HFFc6 (cell line): Measurements from ENCODE around the gene MMP21. TPM values are rescaled to one million over a fixed set of nuclear protein-coding genes. Genes with fewer than 3 reads are reported as not detected.

Experiments used
- DNase-seq: peaks from one replicate; pipeline ENCODE4 v3.0.0-alpha.2; 2018
- H3K27ac Mint-ChIP-seq: 2 replicates; pipeline ENCODE4 v1.8.0; 2020; ENCODE audit warnings: mild to moderate bottlenecking, mixed read lengths
- H3K27me3 Mint-ChIP-seq: 2 replicates; pipeline ENCODE4 v1.8.0; 2021; ENCODE audit warnings: mild to moderate bottlenecking, moderate library complexity, mixed read lengths; ENCODE audit not compliant: insufficient read depth
- H3K36me3 Mint-ChIP-seq: 2 replicates; pipeline ENCODE4 v1.8.0; 2021; ENCODE audit warnings: low read depth, mixed read lengths
- H3K4me1 Mint-ChIP-seq: 2 replicates; pipeline ENCODE4 v1.8.0; 2020; ENCODE audit warnings: low read depth, mixed read lengths
- H3K4me3 Mint-ChIP-seq: 2 replicates; pipeline ENCODE4 v1.8.0; 2020; ENCODE audit warnings: mild to moderate bottlenecking, moderate library complexity, mixed read lengths
- H3K9me3 Mint-ChIP-seq: 2 replicates; pipeline ENCODE4 v1.8.0; 2020; ENCODE audit warnings: mild to moderate bottlenecking, mixed read lengths
- CTCF ChIP-seq: fragments of 200-600 bp; sonication (generic); IDR thresholded peaks from 2 replicates; pipeline ENCODE4 v1.5.0; 2021; ENCODE audit warnings: antibody characterized with exemption, mild to moderate bottlenecking
- total RNA-seq, 6 experiments: library from RNA; stranded (reverse); fragmentation: NEBNext Ultra II Directional; extraction: Animal tissue kit (Norgen Biotek cat#: 25700); gene quantifications; 2 replicates in 1 of 6; 3 replicates in 5 of 6; pipeline ENCODE4 v1.2.3, GENCODE V29; 2021

The MMP21 gene
- total RNA-seq, 6 experiments from 2014 or later, result not detected

- Mint-ChIP-seq H3K27ac (no peak overlapping the region), H3K4me3 (no peak overlapping the region), H3K9me3 (no peaks in the 10 kb centered on the region), H3K36me3 (peaks cover 12% of the 10 kb centered on the region), H3K4me1 (no peaks in the 10 kb centered on the region), H3K27me3 (no peaks in the 10 kb centered on the region)
- TF ChIP-seq CTCF, result no peak
- DNase-seq, result no peak
Observed at GRCh38 chr10:125797994-125798662, 22.5 kb upstream of the MMP21 start.

GRCh38 chr10:125797424-125797823, 21.8 kb upstream of the MMP21 start:
- no peaks in the 10 kb centered on the region for H3K9me3 Mint-ChIP-seq
- no peak for DNase-seq
- H3K4me3 Mint-ChIP-seq, result no peak overlapping the region
- H3K27me3 Mint-ChIP-seq, result no peaks in the 10 kb centered on the region
- no peaks in the 10 kb centered on the region for H3K4me1 Mint-ChIP-seq
- no peak for TF ChIP-seq CTCF
- no peak overlapping the region for H3K27ac Mint-ChIP-seq
- peaks cover 12% of the 10 kb centered on the region for H3K36me3 Mint-ChIP-seq

GRCh38 chr10:125795637-125796190, 20.1 kb upstream of the MMP21 start:
- no peak overlapping the region for H3K27ac Mint-ChIP-seq
- TF ChIP-seq CTCF, result no peak
- DNase-seq, result no peak

GRCh38 chr10:125795128-125795527, 19.5 kb upstream of the MMP21 start:
- DNase-seq, result no peak
- H3K27ac Mint-ChIP-seq, result no peak overlapping the region
- H3K36me3 Mint-ChIP-seq, result peaks cover 13% of the 10 kb centered on the region
- H3K4me1 Mint-ChIP-seq, result no peaks in the 10 kb centered on the region
- no peak for TF ChIP-seq CTCF
- no peaks in the 10 kb centered on the region for H3K9me3 Mint-ChIP-seq
- H3K27me3 Mint-ChIP-seq, result no peaks in the 10 kb centered on the region
- no peak overlapping the region for H3K4me3 Mint-ChIP-seq

More at GRCh38 chr10:125795637-125796190, 20.1 kb upstream of the MMP21 start:
- H3K27me3 Mint-ChIP-seq, result no peaks in the 10 kb centered on the region
- no peak overlapping the region for H3K4me3 Mint-ChIP-seq
- peaks cover 14% of the 10 kb centered on the region for H3K36me3 Mint-ChIP-seq
- H3K9me3 Mint-ChIP-seq, result no peaks in the 10 kb centered on the region
- no peaks in the 10 kb centered on the region for H3K4me1 Mint-ChIP-seq

GRCh38 chr10:125792342-125793300, 17.0 kb upstream of the MMP21 start:
- no peak overlapping the region for H3K4me3 Mint-ChIP-seq
- DNase-seq, result no peak
- no peaks in the 10 kb centered on the region for H3K9me3 Mint-ChIP-seq
- no peaks in the 10 kb centered on the region for H3K27me3 Mint-ChIP-seq
- peaks cover 13% of the 10 kb centered on the region for H3K36me3 Mint-ChIP-seq
- TF ChIP-seq CTCF, result no peak
- no peaks in the 10 kb centered on the region for H3K4me1 Mint-ChIP-seq
- no peak overlapping the region for H3K27ac Mint-ChIP-seq
